OCI-M2 (cell line): Measurements from ENCODE around the gene MTRR.
"Not testable (repeated sequence)": the region's sequence is repeated elsewhere in the genome, so short reads cannot be mapped to it uniquely, and the experiment has no call there.

Experiments used
- DNase-seq: peaks from one replicate; lab custom pipeline; 2025; ENCODE audit not compliant: unreplicated experiment; lab: John Stamatoyannopoulos, UW

Gene MTRR

GRCh38 chr5:7894439-7894838 is 25.5 kb downstream of the MTRR start:
- DNase-seq, result no peak

GRCh38 chr5:7894860-7895259 is 25.9 kb downstream of the MTRR start:
- DNase-seq, result no peak

DNA sequence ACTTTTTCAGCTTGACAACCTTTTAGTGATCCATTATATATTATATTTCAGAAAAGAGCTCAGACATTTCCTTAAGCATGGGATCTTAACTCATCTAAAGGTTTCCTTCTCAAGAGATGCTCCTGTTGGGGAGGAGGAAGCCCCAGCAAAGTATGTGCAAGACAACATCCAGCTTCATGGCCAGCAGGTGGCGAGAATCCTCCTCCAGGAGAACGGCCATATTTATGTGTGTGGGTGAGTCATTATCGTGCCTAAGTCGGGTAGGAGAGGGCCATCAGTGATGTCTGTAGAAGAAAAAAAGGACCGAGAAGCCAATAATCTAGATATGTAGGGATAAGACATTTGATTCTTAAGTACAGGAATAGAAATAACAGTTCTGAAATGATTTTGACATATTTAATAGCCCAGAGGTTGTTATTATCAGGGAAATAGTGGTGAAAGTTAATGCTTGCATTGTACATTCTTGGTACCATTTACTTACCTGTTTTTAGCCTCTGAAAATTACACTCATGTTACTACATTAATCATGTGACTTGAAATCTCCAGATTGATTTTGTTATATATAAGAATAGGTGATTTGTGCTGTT is 28.2 kb downstream of the MTRR start:
- no peak for DNase-seq

GRCh38 chr5:7902201-7902600 is 33.3 kb downstream of the MTRR start:
- no peak for DNase-seq

- DNase-seq, result no peak
These were observed 34.0 kb downstream of the MTRR start for GRCh38 chr5:7902666-7903625.

DNA sequence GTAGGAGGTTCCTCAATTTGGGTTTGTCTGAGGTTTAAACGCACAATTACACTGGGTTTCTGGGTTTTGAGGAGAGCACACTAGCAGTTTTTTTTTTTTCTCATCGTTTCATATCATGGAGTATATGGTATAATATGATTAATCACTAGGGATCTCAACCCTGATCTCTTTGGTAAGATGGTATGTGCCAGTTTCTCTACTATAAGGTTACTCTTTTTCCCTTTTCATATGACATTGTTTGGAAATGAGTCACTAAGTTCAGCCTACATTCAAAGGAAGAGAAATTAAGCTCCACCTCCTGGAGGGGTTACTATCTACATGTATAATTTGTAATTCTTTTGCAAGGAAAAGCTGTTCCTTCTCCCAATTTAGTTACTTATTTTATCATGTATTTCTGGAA is 35.2 kb downstream of the MTRR start:
- no peak for DNase-seq

GRCh38 chr5:7907612-7908011 is 38.7 kb downstream of the MTRR start:
- no peak for DNase-seq

GRCh38 chr5:7908317-7908716 is 39.4 kb downstream of the MTRR start:
- DNase-seq, result no peak

DNA sequence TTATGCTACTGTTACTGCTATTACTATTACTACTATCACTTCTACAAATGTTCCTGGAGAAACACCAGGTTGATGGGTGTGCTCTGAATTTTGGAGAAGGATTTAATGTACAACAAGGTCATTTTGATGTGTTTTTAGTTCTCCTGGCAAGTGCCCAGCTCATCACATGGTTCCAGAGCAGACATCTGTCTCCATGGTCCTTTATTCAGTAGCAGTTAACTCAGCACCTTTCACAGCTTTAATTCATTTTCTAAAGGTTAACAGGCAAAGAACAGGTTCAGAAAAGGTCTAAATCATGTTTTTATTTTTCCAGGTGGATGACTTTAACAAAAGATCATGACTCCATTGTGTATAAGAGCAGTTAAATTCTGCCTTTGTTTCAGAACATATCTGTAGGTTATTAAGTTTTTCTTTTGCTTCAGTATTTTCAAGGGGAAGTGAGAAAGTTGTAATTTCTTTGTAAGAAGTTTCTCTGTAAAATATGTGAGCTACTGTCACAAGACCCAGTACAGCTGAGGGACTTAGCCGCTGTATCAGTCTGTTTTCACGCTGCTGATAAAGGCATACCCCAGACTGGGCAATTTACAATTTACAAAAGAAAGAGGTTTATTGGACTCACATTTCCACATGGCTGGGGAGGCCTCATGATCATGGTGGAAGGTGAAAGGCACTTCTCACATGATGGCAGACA is 41.9 kb downstream of the MTRR start:
- DNase-seq, result no peak

DNA sequence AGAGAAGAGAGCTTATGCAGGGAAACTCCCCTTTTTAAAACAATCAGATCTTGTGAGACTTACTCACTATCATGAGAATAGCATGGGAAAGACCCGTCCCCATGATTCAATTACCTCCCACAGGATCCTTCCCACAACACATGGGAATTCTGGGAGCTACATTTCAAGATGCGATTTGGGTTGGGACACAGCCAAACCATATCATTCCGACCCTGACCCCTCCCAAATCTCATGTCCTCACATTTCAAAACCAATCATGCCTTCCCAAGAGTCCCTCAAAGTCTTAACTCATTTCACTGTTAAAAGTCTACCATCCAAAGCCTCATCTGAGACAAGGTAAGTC is 42.5 kb downstream of the MTRR start:
- not testable (repeated sequence) for DNase-seq

DNA sequence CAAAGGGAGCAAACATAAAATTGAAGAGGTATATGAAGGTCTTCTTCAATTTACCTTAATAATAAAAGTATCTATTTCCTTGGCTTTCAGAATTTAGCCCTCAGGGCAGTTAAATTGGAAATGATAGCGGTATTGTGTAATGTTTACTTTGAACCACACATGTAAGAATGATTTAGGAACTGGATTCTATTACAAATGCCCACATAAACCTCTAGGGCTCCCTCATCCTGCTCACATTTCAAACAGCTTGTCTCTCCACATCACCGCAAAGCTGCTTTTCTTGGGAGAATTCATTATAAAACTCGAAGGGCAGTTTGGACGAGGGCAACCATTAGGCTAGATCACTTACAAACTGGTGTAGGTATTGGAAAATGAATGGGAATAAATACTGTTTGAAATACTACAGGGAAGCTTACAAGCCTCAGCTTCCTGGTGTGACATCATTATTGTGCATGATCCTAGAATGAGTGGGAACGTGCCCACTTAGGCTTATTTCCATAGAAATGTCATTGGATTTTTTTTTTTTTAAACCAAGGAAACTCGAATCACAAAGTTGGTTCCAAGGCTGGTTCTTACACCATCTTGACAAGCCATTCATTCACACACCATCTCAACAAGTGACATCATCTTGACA is 47.3 kb downstream of the MTRR start:
- no peak for DNase-seq

DNA sequence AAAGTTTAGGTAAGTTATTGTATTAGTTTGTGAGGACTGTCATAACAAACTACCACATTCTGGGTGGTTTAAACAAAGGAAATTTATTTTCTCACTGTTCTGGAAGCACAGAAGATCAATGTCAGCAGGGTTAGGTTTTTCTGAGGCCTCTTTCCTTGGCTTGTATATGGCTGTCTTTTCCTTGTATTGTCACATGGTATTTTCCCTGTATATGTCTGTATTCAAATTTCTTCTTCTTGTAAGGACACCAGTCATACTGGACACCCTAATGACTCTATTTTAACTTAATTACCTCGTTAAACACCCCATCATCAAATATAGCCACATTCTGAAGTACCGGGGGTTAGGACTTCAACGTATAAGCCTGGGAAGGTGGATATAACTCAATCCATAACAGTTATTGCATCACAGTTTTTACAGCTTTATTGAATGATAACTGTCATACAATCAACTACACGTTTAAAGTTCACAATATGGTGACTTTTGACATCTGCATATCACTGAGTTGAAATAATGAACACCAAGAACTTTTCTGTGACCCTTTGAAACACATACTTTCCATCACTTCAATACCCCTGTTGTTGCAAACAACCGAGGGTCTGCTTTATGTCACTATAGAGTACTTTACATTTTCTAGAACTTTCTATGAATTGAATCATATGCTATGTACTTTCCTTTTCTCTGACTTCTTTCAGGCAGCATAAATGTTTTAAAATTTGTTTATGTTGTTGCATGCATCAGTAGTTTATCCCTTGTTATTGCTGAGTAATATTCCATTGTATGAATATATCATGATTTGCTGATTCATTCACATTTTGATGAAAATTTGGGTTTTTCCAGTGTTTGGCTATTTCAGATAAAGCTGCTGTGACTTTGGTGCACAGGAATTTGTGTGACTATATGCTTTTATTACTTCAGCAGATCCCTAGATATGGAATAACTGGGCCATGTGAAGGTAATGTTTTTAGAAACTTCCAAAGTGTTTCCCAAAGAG is 48.5 kb downstream of the MTRR start:
- DNase-seq, result no peak

GRCh38 chr5:7925961-7926695 is 57.2 kb downstream of the MTRR start:
- no peak for DNase-seq

DNA sequence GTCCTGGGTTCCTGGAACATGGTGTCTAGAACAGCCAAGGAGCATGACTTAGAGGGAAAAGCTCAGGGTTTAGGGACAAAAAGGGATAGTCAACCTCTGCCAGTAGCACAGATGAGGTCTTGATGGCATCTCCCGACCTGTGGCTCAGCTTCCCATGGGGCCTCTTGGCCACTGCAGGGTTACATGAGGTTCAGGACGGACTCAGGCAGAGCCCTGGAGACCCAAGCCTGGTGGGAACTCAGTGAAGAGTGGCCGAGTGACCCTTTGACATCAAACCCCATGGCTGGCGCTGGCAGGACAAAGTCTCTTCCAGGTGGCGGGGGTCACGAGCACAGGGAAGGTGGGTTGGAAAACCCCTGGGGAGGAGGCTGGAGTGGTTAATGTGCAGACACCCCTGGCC is 57.8 kb downstream of the MTRR start:
- no peak for DNase-seq

DNA sequence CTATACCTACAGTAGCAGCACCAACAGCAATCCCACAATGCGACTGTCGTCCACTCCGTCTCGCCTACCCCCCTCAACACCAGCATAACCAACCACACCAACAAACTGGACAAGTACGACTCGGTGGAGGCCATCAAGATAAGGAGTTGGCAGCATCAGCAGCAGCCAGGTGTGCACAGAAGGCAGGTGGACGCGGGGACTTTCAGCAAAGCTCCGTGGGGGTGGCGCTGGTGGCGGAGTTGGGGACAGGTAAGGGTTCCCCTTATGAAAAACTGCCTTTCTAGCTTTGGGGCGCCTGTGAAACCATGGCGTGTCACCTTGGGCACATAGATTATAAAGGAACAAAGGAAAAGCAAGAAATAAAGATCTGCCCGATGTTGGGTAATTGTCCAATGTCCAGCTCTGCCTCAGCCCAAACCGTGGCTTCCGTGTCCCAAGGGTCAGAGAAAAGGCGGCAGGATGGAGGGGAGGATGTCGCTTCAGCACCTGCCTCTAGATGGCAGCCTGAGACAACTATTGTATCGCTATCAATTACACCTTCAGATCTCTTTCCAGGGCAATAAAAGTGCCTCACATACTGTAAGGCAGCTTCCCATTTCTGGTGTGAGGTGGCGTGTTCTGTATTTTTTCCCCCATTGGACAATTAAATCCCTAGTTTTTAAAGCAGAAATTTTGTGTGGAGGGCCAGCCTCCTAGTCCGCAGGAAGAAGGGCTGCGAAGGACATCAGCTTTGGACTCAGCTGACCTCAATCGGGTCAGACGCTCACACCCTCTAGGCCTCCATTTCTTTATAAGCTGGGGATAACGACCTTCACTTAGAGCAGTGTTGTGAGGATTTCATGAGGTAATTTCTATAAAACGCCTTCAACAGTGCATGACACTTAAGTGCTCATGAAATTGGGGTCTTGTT is 58.8 kb downstream of the MTRR start:
- no peak for DNase-seq

GRCh38 chr5:7930011-7930410 is 61.1 kb downstream of the MTRR start:
- no peak for DNase-seq

GRCh38 chr5:7941692-7942091 is 72.7 kb downstream of the MTRR start:
- no peak for DNase-seq

DNA sequence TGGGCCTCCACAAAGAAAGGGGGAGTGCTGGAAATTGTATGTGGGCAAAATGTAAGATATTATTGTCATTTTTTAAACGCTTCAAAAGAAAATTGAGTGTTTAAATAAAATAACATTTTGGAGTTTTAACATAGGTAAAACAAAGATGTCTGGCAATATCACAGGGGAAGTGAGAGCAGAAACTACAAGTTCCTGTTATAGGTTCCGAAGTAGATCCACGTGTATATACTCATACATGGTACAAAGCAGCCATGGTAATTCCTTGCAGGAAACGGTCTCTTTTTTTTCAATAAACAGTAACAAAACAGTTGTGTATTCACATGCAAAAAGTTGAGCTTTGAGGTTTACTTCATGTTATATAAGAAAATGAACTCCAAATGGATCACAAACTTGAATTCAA is 78.4 kb downstream of the MTRR start:
- DNase-seq, result no peak
